ENCODE data around the gene MAPKAP1. TPM values are rescaled to one million over a fixed set of nuclear protein-coding genes. Genes with fewer than 3 reads are reported as not detected.

Gene MAPKAP1
- total and polyA plus RNA-seq, 8 donors, result 49.5 to 89.5 (median 56.2) TPM

DNA sequence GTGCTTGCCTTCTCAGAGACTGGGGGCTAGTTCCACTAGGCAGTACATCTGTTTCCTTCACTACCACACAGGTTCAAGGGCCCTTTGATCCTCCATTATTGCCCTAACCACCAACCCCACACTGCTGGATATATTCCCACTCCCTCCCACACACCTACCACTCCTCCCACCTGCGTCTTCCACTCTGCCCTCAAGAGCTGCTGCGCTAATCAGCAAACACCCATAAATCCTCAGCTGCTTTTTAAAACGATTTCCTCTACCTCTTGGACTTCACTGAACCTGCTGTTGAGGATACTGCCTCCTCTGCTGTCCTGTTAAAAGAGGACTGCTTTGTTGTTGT, 120.9 kb downstream of the MAPKAP1 start:
- H3K9me3 ChIP-seq, result no peaks in the 10 kb centered on the region
- ATAC-seq (peak; percentile 65), DNase-seq (no peak)
- intact Hi-C loops (cut with DNase I), result no loop called here
- H3K4me1 ChIP-seq, result no peaks in the 10 kb centered on the region
- H3K27me3 ChIP-seq, result no peaks in the 10 kb centered on the region
- TF ChIP-seq, protein P1, sequence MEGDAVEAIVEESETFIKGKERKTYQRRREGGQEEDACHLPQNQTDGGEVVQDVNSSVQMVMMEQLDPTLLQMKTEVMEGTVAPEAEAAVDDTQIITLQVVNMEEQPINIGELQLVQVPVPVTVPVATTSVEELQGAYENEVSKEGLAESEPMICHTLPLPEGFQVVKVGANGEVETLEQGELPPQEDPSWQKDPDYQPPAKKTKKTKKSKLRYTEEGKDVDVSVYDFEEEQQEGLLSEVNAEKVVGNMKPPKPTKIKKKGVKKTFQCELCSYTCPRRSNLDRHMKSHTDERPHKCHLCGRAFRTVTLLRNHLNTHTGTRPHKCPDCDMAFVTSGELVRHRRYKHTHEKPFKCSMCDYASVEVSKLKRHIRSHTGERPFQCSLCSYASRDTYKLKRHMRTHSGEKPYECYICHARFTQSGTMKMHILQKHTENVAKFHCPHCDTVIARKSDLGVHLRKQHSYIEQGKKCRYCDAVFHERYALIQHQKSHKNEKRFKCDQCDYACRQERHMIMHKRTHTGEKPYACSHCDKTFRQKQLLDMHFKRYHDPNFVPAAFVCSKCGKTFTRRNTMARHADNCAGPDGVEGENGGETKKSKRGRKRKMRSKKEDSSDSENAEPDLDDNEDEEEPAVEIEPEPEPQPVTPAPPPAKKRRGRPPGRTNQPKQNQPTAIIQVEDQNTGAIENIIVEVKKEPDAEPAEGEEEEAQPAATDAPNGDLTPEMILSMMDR (IDR thresholded peaks at IDR 0.05), result no peak
- no peak overlapping the region for H3K4me3 ChIP-seq
- H3K36me3 ChIP-seq, result peaks cover 0 to 23% of the 10 kb centered on the region in 2 donors
- H3K27ac ChIP-seq, result no peak overlapping the region

DNA sequence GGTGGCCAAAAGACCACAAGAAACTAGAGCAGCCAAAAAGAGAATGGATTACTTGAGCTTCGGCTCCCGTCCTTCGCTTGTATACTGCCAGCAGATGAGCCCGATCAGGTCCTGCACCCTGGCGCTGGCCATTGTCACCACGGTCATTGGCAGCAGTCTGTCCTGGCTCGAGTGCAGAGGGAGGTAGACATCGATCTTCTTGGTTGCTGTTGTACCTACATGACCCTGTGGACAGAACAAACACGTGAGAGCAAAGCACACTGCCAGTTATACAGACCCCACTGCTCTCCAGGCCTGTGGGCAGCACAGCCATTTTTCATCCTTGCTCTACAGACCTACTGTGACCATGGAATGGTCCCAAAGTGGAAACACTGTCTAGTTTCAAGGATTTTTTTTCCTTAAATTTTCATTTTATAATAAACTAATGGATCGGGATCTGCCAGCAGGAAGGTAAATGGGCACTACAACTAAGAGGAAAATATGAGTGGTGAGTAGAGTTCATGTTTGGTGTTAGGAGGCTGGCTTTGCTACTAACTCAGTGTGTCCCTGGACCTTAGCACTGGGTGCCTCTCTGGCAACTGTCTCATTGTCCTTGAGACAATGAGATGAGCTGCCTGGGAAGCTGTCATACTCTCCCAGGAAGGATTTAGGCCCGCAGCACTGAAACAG, 121.4 kb downstream of the MAPKAP1 start:
- peaks cover 0 to 28% of the 10 kb centered on the region in 2 donors for H3K36me3 ChIP-seq
- DNase-seq (no peak), ATAC-seq (no peak)
- intact Hi-C loops (cut with DNase I), result no loop called here
- H3K4me1 ChIP-seq, result no peaks in the 10 kb centered on the region
- TF ChIP-seq, protein P1 (IDR thresholded peaks at IDR 0.05), result no peak
- no peak overlapping the region for H3K27ac ChIP-seq
- no peaks in the 10 kb centered on the region for H3K9me3 ChIP-seq
- H3K27me3 ChIP-seq, result no peaks in the 10 kb centered on the region
- no peak overlapping the region for H3K4me3 ChIP-seq

DNA sequence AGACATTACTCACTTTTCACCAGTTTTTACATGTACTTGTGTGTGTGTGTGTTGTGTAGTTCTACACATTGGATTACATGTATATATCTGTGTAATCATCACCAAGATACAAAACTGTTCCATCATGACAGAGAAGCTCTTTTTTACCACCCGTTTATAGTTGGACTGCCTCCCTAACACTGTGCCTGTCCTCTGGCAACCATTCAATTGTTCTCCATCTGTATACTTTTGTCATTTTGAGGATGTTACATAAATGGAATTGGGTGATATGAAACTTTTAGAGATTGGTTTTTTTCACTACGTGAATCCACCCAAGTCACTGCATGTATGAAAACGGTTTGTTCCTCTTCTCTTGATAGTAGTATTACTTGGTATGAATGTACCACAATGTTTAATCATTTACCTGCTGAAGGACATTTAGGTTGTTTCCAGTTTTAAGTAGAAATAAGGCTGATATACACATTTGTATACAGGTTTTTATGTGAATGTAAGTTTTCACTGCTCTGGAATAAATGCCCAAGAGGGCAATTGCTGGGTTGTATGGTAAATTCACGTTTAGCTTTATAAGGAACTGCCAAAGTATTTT, 126.2 kb downstream of the MAPKAP1 start:
- ATAC-seq, result no peak
- DNase-seq, result no peak
- intact Hi-C loops (cut with DNase I), result no loop called here
- Histone ChIP-seq H3K9me3 (no peaks in the 10 kb centered on the region), H3K36me3 (peaks cover 0 to 29% of the 10 kb centered on the region in 2 donors), H3K27ac (no peak overlapping the region), H3K4me3 (no peak overlapping the region), H3K27me3 (no peaks in the 10 kb centered on the region), H3K4me1 (no peaks in the 10 kb centered on the region)
- TF ChIP-seq, protein P1 (IDR thresholded peaks at IDR 0.05), result no peak

DNA sequence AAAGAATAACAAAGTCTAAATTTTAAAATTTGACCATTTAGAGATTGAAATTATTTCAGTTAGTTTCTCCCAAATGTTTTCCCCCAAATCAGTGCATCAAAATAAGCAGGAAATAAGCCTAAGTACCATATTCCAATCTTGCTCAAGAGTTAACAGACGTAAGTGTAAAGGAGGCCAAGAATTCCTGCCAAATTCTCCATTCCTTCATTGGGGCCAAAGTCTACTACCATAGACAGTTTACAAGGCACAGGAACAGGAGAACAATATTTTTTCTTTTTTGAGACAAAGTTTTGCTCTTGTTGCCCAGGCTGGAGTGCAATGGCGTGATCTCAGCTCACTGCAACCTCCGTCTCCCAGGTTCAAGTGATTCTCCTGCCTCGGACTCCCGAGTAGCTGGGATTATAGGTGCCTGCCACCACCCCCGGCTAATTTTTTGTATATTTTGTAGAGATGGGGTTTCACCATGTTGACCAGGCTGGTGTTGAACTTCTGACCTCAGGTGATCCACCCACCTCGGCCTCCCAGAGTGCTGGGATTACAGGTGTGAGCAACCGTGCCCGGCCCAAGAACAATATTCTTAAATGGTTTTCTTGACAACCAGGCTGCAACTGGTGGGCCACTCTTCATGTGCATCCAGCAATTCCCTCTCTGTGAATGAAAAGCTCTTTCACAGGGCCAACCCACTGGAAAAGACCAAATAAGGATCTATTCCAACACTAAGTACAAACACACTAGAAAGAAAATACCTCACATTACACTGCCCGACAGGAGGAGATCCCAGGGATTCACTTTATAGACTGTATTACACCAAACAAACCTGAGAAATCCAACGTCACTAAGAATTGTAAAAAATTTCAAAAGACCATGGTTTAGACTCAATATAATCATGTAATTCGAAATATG, 127.7 kb downstream of the MAPKAP1 start:
- intact Hi-C loops (cut with DNase I), result no loop called here
- H3K4me3 ChIP-seq, result no peak overlapping the region
- H3K9me3 ChIP-seq, result no peaks in the 10 kb centered on the region
- H3K36me3 ChIP-seq, result peaks cover 0 to 16% of the 10 kb centered on the region in 2 donors
- TF ChIP-seq, protein P1 (IDR thresholded peaks at IDR 0.05), result no peak
- ATAC-seq (no peak), DNase-seq (no peak)
- no peak overlapping the region for H3K27ac ChIP-seq
- H3K4me1 ChIP-seq, result no peaks in the 10 kb centered on the region
- no peaks in the 10 kb centered on the region for H3K27me3 ChIP-seq
